ENCODE results near the gene PDE4B.
"Not testable (repeated sequence)": the region's sequence is repeated elsewhere in the genome, so short reads cannot be mapped to it uniquely, and the experiment has no call there.

Gene PDE4B

GRCh38 chr1:66411449-66411848 is 618.8 kb downstream of the PDE4B start:
- DNase-seq, result not testable (repeated sequence)

GRCh38 chr1:66412704-66413103 is 620.0 kb downstream of the PDE4B start:
- no peak for DNase-seq

GRCh38 chr1:66413136-66413837 is 620.6 kb downstream of the PDE4B start:
- no peak for DNase-seq

- no peak for DNase-seq
These were observed 621.1 kb downstream of the PDE4B start for GRCh38 chr1:66413838-66414175.

GRCh38 chr1:66415281-66415680 is 622.6 kb downstream of the PDE4B start:
- no peak for DNase-seq

GRCh38 chr1:66415866-66416265 is 623.2 kb downstream of the PDE4B start:
- DNase-seq, result no peak

- no peak for DNase-seq
These were observed 623.6 kb downstream of the PDE4B start for GRCh38 chr1:66416295-66416694.

- DNase-seq, result no peak
These were observed 625.3 kb downstream of the PDE4B start for GRCh38 chr1:66418021-66418420.

- DNase-seq, result not testable (repeated sequence)
These were observed 627.5 kb downstream of the PDE4B start for GRCh38 chr1:66420171-66420570.

GRCh38 chr1:66420906-66421305 is 628.2 kb downstream of the PDE4B start:
- not testable (repeated sequence) for DNase-seq

GRCh38 chr1:66422804-66423203 is 630.1 kb downstream of the PDE4B start:
- DNase-seq, result no peak

Data from stimulated activated CD4-positive, alpha-beta T cell treated with anti-CD3 and anti-CD28 coated beads, Interleukin-4, amount 100 ng/mL, for 1 hour (primary cell).